Measurements from ENCODE around the gene RAB11FIP4. TPM values are rescaled to one million over a fixed set of nuclear protein-coding genes. Genes with fewer than 3 reads are reported as not detected.

Gene RAB11FIP4
- total RNA-seq, 1 experiment from 2014 or later, result 15.1 TPM

DNA sequence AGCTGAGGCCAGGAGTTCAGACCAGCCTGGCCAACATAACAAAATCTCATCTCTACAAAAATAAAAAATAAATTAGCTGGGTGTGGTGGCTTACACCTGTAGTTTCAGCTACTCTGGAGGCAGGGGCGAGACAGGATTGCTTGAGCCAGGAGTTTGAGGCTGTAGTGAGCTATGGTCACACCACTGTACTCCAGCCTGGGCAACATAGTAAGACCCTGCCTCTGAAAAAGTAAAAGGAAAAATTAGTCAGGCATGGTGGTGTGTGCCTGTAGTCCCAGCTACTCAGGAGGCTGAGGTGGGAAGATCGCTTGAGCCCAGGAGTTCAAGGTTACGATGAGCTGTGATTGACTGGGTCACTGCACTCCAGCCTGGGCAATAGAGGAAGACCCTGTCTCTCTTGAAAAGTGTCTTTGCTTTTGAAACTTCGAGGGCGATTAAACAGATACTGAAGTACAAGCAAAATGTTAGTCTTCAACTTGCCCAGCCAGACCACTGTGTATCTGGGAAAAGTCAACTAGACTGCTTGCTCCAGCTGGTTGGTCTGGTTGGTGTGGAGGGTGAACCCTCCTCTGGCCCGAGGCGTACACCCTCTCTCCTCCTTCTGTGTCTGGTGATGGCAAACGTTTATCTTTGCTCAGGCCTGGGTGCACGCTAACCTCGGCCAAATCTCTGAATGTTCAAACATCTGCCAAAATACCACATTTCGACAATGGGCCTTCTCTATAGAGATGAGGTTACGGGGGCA, 174.9 kb downstream of the RAB11FIP4 start:
- intact Hi-C loops (cut with micrococcal nuclease), result no loop called here
- RAD21 ChIA-PET (ENCODE audit: low non-redundant PET in 1 of 2, low total read pairs in 2 of 2, uncharacterized antibody in 2 of 2, unreplicated experiment in 2 of 2), result no interaction called here
- TF ChIP-seq, protein P1, sequence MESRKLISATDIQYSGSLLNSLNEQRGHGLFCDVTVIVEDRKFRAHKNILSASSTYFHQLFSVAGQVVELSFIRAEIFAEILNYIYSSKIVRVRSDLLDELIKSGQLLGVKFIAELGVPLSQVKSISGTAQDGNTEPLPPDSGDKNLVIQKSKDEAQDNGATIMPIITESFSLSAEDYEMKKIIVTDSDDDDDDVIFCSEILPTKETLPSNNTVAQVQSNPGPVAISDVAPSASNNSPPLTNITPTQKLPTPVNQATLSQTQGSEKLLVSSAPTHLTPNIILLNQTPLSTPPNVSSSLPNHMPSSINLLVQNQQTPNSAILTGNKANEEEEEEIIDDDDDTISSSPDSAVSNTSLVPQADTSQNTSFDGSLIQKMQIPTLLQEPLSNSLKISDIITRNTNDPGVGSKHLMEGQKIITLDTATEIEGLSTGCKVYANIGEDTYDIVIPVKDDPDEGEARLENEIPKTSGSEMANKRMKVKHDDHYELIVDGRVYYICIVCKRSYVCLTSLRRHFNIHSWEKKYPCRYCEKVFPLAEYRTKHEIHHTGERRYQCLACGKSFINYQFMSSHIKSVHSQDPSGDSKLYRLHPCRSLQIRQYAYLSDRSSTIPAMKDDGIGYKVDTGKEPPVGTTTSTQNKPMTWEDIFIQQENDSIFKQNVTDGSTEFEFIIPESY (IDR thresholded peaks at IDR 0.05; ENCODE audit: extremely low read depth, insufficient replicate concordance, low read length), result no peak
- TF ChIP-seq ZFX (IDR thresholded peaks at IDR 0.05) (no peak), YY1 (IDR thresholded peaks at IDR 0.05; ENCODE audit: extremely low read depth, insufficient replicate concordance, low read depth, low read length) (no peak), SP1 (IDR thresholded peaks at IDR 0.05; ENCODE audit: low read depth) (no peak), POLR2A (IDR thresholded peaks at IDR 0.05; ENCODE audit: borderline replicate concordance, extremely low read depth, insufficient read depth, insufficient read length) (no peak), SIN3A (IDR thresholded peaks at IDR 0.05; ENCODE audit: low read depth) (no peak)
- TF ChIP-seq, protein P2, sequence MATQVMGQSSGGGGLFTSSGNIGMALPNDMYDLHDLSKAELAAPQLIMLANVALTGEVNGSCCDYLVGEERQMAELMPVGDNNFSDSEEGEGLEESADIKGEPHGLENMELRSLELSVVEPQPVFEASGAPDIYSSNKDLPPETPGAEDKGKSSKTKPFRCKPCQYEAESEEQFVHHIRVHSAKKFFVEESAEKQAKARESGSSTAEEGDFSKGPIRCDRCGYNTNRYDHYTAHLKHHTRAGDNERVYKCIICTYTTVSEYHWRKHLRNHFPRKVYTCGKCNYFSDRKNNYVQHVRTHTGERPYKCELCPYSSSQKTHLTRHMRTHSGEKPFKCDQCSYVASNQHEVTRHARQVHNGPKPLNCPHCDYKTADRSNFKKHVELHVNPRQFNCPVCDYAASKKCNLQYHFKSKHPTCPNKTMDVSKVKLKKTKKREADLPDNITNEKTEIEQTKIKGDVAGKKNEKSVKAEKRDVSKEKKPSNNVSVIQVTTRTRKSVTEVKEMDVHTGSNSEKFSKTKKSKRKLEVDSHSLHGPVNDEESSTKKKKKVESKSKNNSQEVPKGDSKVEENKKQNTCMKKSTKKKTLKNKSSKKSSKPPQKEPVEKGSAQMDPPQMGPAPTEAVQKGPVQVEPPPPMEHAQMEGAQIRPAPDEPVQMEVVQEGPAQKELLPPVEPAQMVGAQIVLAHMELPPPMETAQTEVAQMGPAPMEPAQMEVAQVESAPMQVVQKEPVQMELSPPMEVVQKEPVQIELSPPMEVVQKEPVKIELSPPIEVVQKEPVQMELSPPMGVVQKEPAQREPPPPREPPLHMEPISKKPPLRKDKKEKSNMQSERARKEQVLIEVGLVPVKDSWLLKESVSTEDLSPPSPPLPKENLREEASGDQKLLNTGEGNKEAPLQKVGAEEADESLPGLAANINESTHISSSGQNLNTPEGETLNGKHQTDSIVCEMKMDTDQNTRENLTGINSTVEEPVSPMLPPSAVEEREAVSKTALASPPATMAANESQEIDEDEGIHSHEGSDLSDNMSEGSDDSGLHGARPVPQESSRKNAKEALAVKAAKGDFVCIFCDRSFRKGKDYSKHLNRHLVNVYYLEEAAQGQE (IDR thresholded peaks at IDR 0.05; ENCODE audit: low read depth), result no peak
- TF ChIP-seq, protein P3, sequence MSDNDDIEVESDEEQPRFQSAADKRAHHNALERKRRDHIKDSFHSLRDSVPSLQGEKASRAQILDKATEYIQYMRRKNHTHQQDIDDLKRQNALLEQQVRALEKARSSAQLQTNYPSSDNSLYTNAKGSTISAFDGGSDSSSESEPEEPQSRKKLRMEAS (IDR thresholded peaks at IDR 0.05), result no peak
- Histone ChIP-seq H3K4me1 (ENCODE audit: control insufficient read depth in 1 of 2, insufficient read depth in 2 of 2, low read length in 2 of 2) (peaks cover 3 to 12% of the 10 kb centered on the region in 2 experiments; a peak in 3 of 4 replicates), H3K4me3 (replicated peaks in 1 of 2; ENCODE audit: low read depth in 1 of 2, low read length in 2 of 2) (no peak overlapping the region), H3K27me3 (ENCODE audit: insufficient read depth, low read length) (no peaks in the 10 kb centered on the region), H3K4me2 (ENCODE audit: low read length) (no peak overlapping the region), H3K36me3 (ENCODE audit: control insufficient read depth in 1 of 2, insufficient read depth in 2 of 2, low read length in 2 of 2) (no peaks in the 10 kb centered on the region), H4K20me1 (ENCODE audit: insufficient read depth) (no peaks in the 10 kb centered on the region), H3K27ac (ENCODE audit: low read depth, low read length) (no peak overlapping the region), H3K9me2 (ENCODE audit: insufficient read depth) (no peaks in the 10 kb centered on the region), H3K9me3 (ENCODE audit: control insufficient read depth in 1 of 2, insufficient read depth in 1 of 2, low read depth in 1 of 2, low read length in 2 of 2) (no peaks in the 10 kb centered on the region), H3K79me2 (ENCODE audit: insufficient read depth, low read length) (no peaks in the 10 kb centered on the region), H2AFZ (ENCODE audit: low read depth, low read length, poor library complexity, severe bottlenecking) (no peak overlapping the region), H3K9ac (ENCODE audit: low read length) (no peak overlapping the region)
- DNase-seq (ENCODE audit: low read depth, low spot score) (no peak), ATAC-seq (no peak)
- BruUV-seq (replicated peaks), result no TSS peak
- POLR2A ChIA-PET, result no interaction called here
- CTCF ChIA-PET, result no interaction called here

Data from HCT116 (cell line).